ENCODE results near the gene GJC2.

GRCh38 chr1:228125185-228125584 is 24.5 kb upstream of the GJC2 start:
- TF ChIP-seq CTCF (IDR thresholded peaks at IDR 0.05; ENCODE audit: borderline replicate concordance, extremely low read depth, low read length, poor library complexity, severe bottlenecking): no peak
- no peak for TF ChIP-seq EZH2 (IDR thresholded peaks at IDR 0.05; ENCODE audit: borderline replicate concordance, low read depth, low read length, severe bottlenecking)

Measured in DND-41 (cell line).